ENCODE data around the gene VSTM2B. TPM values are rescaled to one million over a fixed set of nuclear protein-coding genes. Genes with fewer than 3 reads are reported as not detected.

VSTM2B gene
- total RNA-seq, 1 experiment from 2014 or later = not detected

DNA sequence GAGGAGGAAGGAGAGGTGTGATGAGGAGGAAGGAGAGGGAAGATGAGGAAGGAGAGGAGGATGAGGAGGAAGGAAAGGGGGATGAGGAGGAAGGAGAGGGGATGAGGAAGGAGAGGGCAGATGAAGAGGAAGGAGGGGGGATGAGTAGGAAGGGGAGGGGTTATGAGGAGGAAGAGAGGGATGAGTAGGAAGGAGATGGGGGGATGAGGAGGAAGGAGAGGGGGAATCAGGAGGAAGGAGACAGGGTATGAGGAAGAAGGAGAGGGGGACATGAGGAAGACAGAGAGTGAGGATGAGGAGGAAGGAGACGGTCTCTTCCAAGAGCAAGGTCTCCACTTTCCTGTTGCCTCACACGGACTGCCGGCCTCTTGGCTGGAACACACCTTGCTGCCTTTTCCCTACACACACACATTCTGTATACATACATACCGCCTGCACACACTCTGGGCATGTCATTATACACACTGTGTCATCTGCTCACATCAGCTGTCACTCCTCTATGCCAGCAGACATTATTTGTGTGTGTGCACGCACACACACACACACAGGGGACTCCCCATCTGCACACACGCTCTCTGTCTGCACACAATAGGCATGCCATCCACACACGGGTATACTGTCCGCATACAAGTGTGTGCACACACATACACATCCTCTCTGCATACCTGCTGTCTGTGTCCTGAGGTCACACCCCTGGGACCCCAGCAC lies 11.1 kb upstream of the VSTM2B start:
- BruUV-seq (replicated peaks) = no TSS peak
- TF ChIP-seq, protein P1, sequence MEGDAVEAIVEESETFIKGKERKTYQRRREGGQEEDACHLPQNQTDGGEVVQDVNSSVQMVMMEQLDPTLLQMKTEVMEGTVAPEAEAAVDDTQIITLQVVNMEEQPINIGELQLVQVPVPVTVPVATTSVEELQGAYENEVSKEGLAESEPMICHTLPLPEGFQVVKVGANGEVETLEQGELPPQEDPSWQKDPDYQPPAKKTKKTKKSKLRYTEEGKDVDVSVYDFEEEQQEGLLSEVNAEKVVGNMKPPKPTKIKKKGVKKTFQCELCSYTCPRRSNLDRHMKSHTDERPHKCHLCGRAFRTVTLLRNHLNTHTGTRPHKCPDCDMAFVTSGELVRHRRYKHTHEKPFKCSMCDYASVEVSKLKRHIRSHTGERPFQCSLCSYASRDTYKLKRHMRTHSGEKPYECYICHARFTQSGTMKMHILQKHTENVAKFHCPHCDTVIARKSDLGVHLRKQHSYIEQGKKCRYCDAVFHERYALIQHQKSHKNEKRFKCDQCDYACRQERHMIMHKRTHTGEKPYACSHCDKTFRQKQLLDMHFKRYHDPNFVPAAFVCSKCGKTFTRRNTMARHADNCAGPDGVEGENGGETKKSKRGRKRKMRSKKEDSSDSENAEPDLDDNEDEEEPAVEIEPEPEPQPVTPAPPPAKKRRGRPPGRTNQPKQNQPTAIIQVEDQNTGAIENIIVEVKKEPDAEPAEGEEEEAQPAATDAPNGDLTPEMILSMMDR (IDR thresholded peaks at IDR 0.05; ENCODE audit: insufficient read depth in 1 of 2, low read depth in 1 of 2, low read length in 1 of 2, severe bottlenecking in 1 of 2, unreplicated experiment in 1 of 2) = no peak
- Mint-ChIP-seq H3K4me3 (ENCODE audit: unreplicated experiment) (no peak overlapping the region), H3K36me3 (ENCODE audit: insufficient read depth, unreplicated experiment) (no peaks in the 10 kb centered on the region), H3K27ac (ENCODE audit: unreplicated experiment) (no peak overlapping the region), H3K27me3 (ENCODE audit: insufficient read depth, unreplicated experiment) (peaks cover 5% of the 10 kb centered on the region), H3K4me1 (ENCODE audit: low read depth, unreplicated experiment) (no peaks in the 10 kb centered on the region), H3K9me3 (ENCODE audit: unreplicated experiment) (no peaks in the 10 kb centered on the region)
- intact Hi-C loops (cut with micrococcal nuclease; ENCODE audit: unreplicated experiment) = no loop called here
- no peaks in the 10 kb centered on the region for H3K9me3 ChIP-seq
- no peak for DNase-seq
- no peaks in the 10 kb centered on the region for H3K36me3 ChIP-seq (ENCODE audit: control insufficient read depth, insufficient read depth, low read length)
- CTCF ChIA-PET = no interaction called here
- no peaks in the 10 kb centered on the region for H3K4me1 ChIP-seq
- no peaks in the 10 kb centered on the region for H3K27me3 ChIP-seq (replicated peaks; ENCODE audit: control insufficient read depth, insufficient read depth, low read length)
- H3K4me3 ChIP-seq (ENCODE audit: low read depth, low read length) = no peak overlapping the region
- POLR2A ChIA-PET = no interaction called here

DNA sequence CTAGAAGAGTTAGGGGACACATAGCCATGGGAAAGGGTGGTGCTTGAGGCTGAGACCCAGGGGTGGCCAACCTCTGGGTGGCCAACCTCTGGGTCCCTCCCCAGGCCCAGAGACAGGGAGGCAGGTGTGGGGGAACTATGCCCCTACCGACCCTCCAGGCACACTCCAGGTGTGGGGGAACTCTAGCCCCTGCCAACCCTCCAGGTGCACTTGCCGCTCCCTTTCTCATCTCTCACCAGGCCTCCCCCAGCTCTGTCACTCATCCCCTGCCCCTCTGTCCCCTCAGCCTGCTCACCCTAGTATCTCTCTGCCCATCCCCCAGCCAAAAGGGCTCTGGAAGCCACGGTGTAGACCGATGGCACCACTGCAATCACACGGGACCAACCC lies 10.6 kb upstream of the VSTM2B start:
- H3K27ac Mint-ChIP-seq (ENCODE audit: unreplicated experiment) = no peak overlapping the region
- ChIA-PET CTCF (interaction anchor here (0.6 kb wide), 1 partner anchor 225 kb away, joined by 3 read pairs; no protein-coding TSS in a partner anchor), POLR2A (no interaction called here)
- DNase-seq = no peak
- H3K9me3 Mint-ChIP-seq (ENCODE audit: unreplicated experiment) = no peaks in the 10 kb centered on the region
- H3K36me3 Mint-ChIP-seq (ENCODE audit: insufficient read depth, unreplicated experiment) = no peaks in the 10 kb centered on the region
- intact Hi-C loops (cut with micrococcal nuclease; ENCODE audit: unreplicated experiment) = no loop called here
- H3K9me3 ChIP-seq = no peaks in the 10 kb centered on the region
- H3K27me3 Mint-ChIP-seq (ENCODE audit: insufficient read depth, unreplicated experiment) = peaks cover 5% of the 10 kb centered on the region
- no peak overlapping the region for H3K4me3 Mint-ChIP-seq (ENCODE audit: unreplicated experiment)
- H3K4me1 Mint-ChIP-seq (ENCODE audit: low read depth, unreplicated experiment) = no peaks in the 10 kb centered on the region
- no peaks in the 10 kb centered on the region for H3K36me3 ChIP-seq (ENCODE audit: control insufficient read depth, insufficient read depth, low read length)
- TF ChIP-seq, protein P1 (IDR thresholded peaks at IDR 0.05; ENCODE audit: insufficient read depth in 1 of 2, low read depth in 1 of 2, low read length in 1 of 2, severe bottlenecking in 1 of 2, unreplicated experiment in 1 of 2) = no peak
- BruUV-seq (replicated peaks) = no TSS peak
- H3K27me3 ChIP-seq (replicated peaks; ENCODE audit: control insufficient read depth, insufficient read depth, low read length) = no peaks in the 10 kb centered on the region
- H3K4me1 ChIP-seq = no peaks in the 10 kb centered on the region
- H3K4me3 ChIP-seq (ENCODE audit: low read depth, low read length) = no peak overlapping the region

DNA sequence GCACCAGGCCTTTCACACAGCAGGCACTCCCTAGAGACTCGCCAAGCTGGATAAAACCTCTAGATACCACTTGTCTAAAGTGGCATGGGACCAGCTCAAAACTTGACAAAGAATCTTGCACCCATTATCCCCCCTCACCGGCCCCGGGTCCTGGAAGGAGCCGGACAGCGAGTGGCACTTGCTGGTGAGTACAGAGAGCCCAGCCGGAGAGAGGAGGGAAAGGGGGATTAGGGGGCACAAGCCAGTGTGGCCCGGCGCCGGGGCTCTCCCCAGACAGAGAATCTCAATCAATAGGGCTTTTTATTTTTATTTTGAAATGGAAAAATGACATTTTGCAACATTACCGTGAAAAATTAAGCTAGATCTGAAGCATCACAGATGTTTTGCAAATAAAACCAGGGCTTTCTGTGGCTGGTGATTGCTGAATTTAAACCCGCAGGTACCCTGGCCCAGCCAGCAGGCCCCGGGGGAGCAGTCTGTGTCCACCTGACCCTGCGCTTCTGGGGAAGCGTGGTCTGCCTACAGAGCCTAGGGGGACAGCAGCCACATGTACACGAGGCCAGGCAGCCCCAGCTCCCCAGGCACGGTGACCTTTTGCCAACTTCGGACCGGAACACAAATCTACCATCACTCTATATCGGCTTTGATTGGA lies 10.0 kb upstream of the VSTM2B start:
- POLR2A ChIA-PET = no interaction called here
- no peaks in the 10 kb centered on the region for H3K27me3 ChIP-seq (replicated peaks; ENCODE audit: control insufficient read depth, insufficient read depth, low read length)
- H3K27me3 Mint-ChIP-seq (ENCODE audit: insufficient read depth, unreplicated experiment) = peaks cover 5% of the 10 kb centered on the region

More for the DNA sequence above, 10.0 kb upstream of the VSTM2B start:
- H3K4me1 ChIP-seq = no peaks in the 10 kb centered on the region
- H3K4me3 Mint-ChIP-seq (ENCODE audit: unreplicated experiment) = no peak overlapping the region
- H3K36me3 ChIP-seq (ENCODE audit: control insufficient read depth, insufficient read depth, low read length) = no peaks in the 10 kb centered on the region
- H3K36me3 Mint-ChIP-seq (ENCODE audit: insufficient read depth, unreplicated experiment) = no peaks in the 10 kb centered on the region
- H3K9me3 ChIP-seq = no peaks in the 10 kb centered on the region
- CTCF ChIA-PET = interaction anchor here (0.6 kb wide), 1 partner anchor 226 kb away, joined by 3 read pairs; no protein-coding TSS in a partner anchor
- DNase-seq = no peak
- TF ChIP-seq, protein P1 (IDR thresholded peaks at IDR 0.05; ENCODE audit: insufficient read depth in 1 of 2, low read depth in 1 of 2, low read length in 1 of 2, severe bottlenecking in 1 of 2, unreplicated experiment in 1 of 2) = no peak
- no peaks in the 10 kb centered on the region for H3K9me3 Mint-ChIP-seq (ENCODE audit: unreplicated experiment)
- no peak overlapping the region for H3K27ac Mint-ChIP-seq (ENCODE audit: unreplicated experiment)
- no TSS peak for BruUV-seq (replicated peaks)
- intact Hi-C loops (cut with micrococcal nuclease; ENCODE audit: unreplicated experiment) = no loop called here
- no peak overlapping the region for H3K4me3 ChIP-seq (ENCODE audit: low read depth, low read length)
- H3K4me1 Mint-ChIP-seq (ENCODE audit: low read depth, unreplicated experiment) = no peaks in the 10 kb centered on the region

Data from Caco-2 (cell line).